ENCODE results near the gene STPG1.

Gene STPG1

DNA sequence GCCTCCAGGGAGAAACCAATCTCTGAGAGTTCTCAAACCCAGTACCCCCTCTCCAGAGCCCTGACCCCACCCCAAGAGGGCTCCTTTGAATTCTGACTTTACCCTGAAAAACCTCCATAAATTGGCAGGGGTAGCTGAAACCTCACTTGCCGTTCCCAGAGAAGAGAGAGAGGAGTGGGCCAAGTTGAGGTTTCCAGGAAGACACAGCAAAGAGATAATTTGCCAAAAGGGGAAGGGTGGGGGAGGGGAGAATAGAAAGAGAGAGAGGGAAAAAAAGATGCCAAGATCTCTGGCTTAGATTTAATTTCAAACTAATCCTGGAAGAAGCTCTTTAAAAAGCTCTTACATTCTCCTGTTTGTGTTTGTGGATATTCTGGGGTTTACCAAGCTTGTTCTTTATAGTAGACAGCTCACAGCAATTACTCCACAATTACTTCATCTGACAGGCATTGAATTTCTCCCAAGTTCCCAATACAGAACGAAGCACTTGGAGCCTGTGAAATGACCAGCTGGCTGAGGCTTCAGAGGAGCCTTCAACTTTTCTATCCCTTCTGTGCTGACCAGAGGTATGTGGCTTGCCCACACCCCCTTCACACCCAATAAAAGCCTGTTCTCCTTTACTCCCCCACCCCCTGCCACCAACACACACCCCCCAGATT lies 95.5 kb downstream of the STPG1 start:
- no peak for DNase-seq (ENCODE audit: low read depth)

DNA sequence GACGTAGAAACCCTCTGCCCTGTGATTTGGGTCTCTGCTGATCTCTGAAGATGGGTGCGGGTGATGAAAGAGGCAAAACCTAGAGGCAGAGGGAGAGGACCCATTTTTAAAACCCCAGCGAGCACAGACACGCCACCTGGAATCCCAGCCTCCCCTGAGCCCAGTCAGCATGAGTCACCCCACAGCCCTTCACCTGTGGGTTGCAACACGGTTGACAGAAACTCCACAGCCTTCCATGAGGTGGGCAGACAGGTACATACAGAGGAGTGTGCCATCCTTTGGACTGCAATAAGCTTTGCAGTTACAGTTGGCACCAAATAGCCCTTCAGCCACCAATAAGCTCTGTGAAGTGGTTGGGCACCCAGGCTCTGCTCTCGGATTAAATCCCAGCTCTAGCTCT lies 96.5 kb downstream of the STPG1 start:
- no peak for DNase-seq (ENCODE audit: low read depth)

DNA sequence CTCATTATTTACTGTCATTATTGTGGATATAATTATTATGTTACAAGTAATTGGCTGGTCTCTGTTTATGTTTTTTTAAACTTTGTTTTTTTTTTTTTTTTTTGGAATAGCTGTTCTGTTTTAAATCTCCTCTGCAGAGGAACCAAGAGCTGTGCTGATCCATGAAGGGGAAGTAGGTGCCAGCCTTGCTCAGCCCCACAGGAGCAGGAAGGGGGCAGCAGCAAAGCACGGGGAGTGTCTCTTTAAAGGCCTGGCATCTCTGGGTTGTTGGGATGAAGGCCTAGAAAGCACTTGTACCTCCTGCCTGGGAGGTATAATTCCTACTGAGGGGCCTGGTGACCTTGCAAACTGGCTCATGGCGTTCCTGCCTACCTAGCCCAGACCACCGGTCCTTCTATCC lies 96.9 kb downstream of the STPG1 start:
- no peak for DNase-seq (ENCODE audit: low read depth)

DNA sequence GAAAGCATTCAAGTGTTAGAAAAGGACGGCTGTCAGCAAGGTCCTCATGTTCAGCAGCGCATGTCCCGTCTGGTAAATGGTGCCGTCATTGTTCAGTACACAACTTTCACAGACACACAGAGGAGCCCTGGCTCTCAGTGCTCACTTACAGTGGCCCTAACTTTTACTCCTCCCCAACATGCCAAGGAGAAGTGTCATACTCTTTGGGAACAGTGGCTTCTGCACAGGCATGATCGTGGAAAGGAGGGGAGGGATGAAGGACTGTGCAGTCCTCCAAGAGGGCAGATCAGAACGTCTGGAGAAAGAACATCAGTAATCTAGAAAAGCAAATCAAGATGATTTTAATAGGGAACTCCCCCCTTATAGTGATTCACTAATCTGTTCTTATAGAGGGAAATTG lies 98.2 kb downstream of the STPG1 start:
- no peak for DNase-seq (ENCODE audit: low read depth)

DNA sequence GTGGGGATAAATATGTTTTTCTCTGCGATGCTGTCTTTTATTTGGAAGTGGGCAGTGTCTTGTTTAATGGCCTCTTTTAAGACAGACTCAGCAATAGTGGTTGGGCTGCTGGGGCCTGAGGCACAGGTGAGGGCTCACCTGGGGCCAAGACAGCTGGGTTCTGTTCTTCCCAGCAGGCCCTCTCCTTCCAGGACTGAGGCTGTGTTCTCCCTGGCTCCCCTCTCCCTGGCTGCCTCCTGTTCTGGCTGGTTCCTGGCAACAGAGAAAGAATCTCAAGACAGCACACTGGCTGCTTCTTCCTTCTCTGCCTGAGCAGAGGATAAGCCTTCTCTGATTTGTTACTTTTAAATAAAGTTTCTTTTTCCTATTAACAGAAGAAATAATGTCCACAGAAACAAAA lies 101.8 kb downstream of the STPG1 start:
- no peak for DNase-seq (ENCODE audit: low read depth)

DNA sequence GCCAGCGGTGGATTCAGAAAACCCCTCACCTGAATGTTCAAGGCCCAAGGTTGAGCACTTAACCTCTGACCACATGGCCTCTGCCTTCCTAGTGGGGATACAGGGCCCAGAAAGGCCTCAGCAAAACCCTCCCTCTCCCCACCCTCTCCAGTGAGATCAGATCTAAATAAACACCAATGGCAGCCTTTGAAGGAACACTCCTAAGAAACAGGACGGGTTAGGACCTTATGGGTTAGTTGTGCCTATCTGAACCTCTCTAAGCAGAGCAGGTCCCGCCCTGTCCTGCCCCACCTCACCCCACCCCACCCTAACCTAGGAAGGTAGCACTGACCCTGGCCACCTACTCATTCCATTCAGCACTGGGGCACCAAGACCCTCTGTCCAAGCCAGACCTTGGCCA lies 102.3 kb downstream of the STPG1 start:
- DNase-seq (ENCODE audit: low read depth) = no peak

DNA sequence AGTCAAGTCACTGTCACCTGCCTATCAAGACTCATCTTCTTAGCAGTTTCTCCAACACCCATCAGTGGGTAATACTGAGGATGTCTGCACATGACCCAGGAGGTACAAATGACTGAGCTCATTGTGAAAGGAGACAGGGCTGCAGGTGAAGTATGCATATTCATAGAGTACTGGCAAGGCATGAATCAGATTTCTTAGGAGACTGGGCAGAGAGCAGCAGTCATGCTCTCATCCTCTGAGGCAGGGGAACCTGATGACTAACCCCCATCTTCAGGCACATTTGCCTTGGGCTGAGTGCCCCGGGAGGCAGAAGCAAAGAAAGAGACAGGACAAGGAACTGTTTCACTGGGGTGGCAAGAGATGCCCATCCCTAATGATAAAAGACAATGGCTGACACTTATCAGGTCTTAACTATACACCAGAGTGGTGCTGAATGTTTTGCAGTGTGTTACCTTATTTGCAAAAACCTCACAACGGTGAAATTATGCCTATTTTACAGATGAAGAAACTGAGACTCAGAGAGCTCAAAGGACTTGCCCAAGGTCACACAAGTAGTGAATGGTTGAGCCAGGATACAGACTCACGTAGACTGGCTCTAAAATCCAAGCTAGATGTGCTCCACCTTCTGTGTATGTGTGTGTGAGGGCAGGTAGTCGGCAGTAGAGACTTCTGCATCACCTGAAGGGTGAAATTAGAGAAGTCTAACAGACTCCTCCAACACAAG lies 103.7 kb downstream of the STPG1 start:
- no peak for DNase-seq (ENCODE audit: low read depth)

DNA sequence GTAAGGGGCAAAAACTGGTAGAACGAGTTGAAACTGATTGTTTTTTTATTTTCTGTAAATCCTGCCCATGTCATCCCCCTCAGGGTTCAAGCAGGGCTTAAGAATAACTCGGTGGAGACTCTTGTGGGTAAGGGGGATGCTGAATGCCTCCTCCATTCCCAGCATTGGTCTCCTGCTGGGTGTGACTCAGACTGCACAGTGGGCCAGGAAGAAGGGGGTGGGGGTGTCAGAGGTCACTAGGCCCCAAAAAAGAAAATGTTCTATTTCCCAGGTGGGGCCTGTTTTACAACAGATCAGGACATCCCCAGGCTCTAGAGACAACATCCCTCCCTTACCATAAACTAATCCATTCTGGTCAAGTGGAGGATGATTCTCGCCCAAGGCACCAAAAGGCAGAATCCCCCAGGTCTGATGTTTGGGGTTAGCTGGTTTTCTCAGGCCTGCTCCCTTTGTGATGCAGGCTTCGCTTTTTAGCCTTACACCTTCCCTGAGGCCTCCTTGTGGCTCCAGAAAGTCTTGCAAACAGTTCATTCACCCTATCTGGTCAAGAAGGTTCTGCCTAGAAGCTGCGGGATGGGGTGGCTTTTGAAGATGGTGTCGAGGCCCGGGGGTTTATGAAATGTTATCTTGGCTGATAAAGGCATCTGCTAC lies 105.1 kb downstream of the STPG1 start:
- DNase-seq (ENCODE audit: low read depth) = no peak
